ENCODE measurements around the gene SLC25A4. TPM values are rescaled to one million over a fixed set of nuclear protein-coding genes. Genes with fewer than 3 reads are reported as not detected.

SLC25A4 gene
- total RNA-seq, result 3.8 and 5.8 TPM in 2 replicates

GRCh38 chr4:185142912-185143600 lies at the start of gene SLC25A4:
TSS of gene SLC25A4 (plus strand) at chr4:185143266. CDS start at chr4:185143373, 107 bp downstream.

Other genes with a start within 250 kb of the SLC25A4 start
- gene HELT, start 124.8 kb upstream of the SLC25A4 start, total RNA-seq, result not detected in 2 replicates
- gene CFAP97, start 60.7 kb downstream of the SLC25A4 start, total RNA-seq, result 28.5 and 31.5 TPM in 2 replicates
- 7.9 and 9.3 TPM in 2 replicates for gene SNX25, start 66.3 kb downstream of the SLC25A4 start, total RNA-seq